T-helper 2 cell treated with Interferon-gamma antibody and Interleukin-4, amounts not matched to agents 5 μg/mL and 100 μg/mL, for 36 hours (primary cell): ENCODE measurements around the gene RIF1.
A peak's percentile ranks its signal among the peaks of the same experiment; 100 is the strongest.

Source experiments
- DNase-seq: peaks from one replicate; pipeline ENCODE4 v3.0.0; 2021; ENCODE audit warnings: low spot score
- H3K27ac Mint-ChIP-seq: one replicate; pipeline ENCODE4 v1.8.0; 2021; ENCODE audit warnings: mild to moderate bottlenecking, mixed read lengths
- H3K27me3 Mint-ChIP-seq: one replicate; pipeline ENCODE4 v1.8.0; 2021; ENCODE audit warnings: low read depth, mixed read lengths
- H3K36me3 Mint-ChIP-seq: one replicate; pipeline ENCODE4 v1.8.0; 2021; ENCODE audit warnings: low read depth, mixed read lengths
- H3K4me1 Mint-ChIP-seq: one replicate; pipeline ENCODE4 v1.8.0; 2021; ENCODE audit warnings: low read depth, mixed read lengths
- H3K4me3 Mint-ChIP-seq: one replicate; pipeline ENCODE4 v1.8.0; 2022; ENCODE audit warnings: mild to moderate bottlenecking, moderate library complexity, mixed read lengths
- H3K9me3 Mint-ChIP-seq: one replicate; pipeline ENCODE4 v1.8.0; 2021; ENCODE audit warnings: mixed read lengths

The RIF1 gene

GRCh38 chr2:151439127-151439526, 29.4 kb downstream of the RIF1 start:
- no peaks in the 10 kb centered on the region for H3K27me3 Mint-ChIP-seq
- H3K36me3 Mint-ChIP-seq = peaks cover 51% of the 10 kb centered on the region
- H3K9me3 Mint-ChIP-seq = no peaks in the 10 kb centered on the region

GRCh38 chr2:151459358-151459757, 49.7 kb downstream of the RIF1 start:
- H3K36me3 Mint-ChIP-seq = peaks cover 69% of the 10 kb centered on the region
- no peak for DNase-seq
- no peaks in the 10 kb centered on the region for H3K4me1 Mint-ChIP-seq
- no peak overlapping the region for H3K27ac Mint-ChIP-seq
- H3K27me3 Mint-ChIP-seq = no peaks in the 10 kb centered on the region
- H3K9me3 Mint-ChIP-seq = no peaks in the 10 kb centered on the region
- no peak overlapping the region for H3K4me3 Mint-ChIP-seq

More at GRCh38 chr2:151439127-151439526, 29.4 kb downstream of the RIF1 start:
- Mint-ChIP-seq H3K27ac (no peak overlapping the region), H3K4me1 (peaks cover 3% of the 10 kb centered on the region), H3K4me3 (no peak overlapping the region)
- DNase-seq = no peak

- no peak for DNase-seq
- Mint-ChIP-seq H3K27ac (no peak overlapping the region), H3K4me3 (no peak overlapping the region), H3K4me1 (peaks cover 4% of the 10 kb centered on the region), H3K36me3 (peaks cover 79% of the 10 kb centered on the region), H3K9me3 (no peaks in the 10 kb centered on the region), H3K27me3 (no peaks in the 10 kb centered on the region)
These were observed 56.1 kb downstream of the RIF1 start for GRCh38 chr2:151465771-151466170.

GRCh38 chr2:151470556-151470955, 60.9 kb downstream of the RIF1 start:
- Mint-ChIP-seq H3K4me3 (no peak overlapping the region), H3K27me3 (no peaks in the 10 kb centered on the region), H3K36me3 (peaks cover 81% of the 10 kb centered on the region), H3K27ac (no peak overlapping the region), H3K9me3 (no peaks in the 10 kb centered on the region), H3K4me1 (peaks cover 6% of the 10 kb centered on the region)
- DNase-seq = no peak

- H3K27ac Mint-ChIP-seq = no peak overlapping the region
- no peak for DNase-seq
These were observed 63.3 kb downstream of the RIF1 start for GRCh38 chr2:151472966-151473365.

GRCh38 chr2:151475071-151475470, 65.4 kb downstream of the RIF1 start:
- H3K36me3 Mint-ChIP-seq = peaks cover 76% of the 10 kb centered on the region
- peaks cover 9% of the 10 kb centered on the region for H3K4me1 Mint-ChIP-seq
- no peak for DNase-seq
- peaks cover 10% of the 10 kb centered on the region for H3K9me3 Mint-ChIP-seq
- H3K27me3 Mint-ChIP-seq = no peaks in the 10 kb centered on the region
- no peak overlapping the region for H3K4me3 Mint-ChIP-seq
- no peak overlapping the region for H3K27ac Mint-ChIP-seq

More at GRCh38 chr2:151472966-151473365, 63.3 kb downstream of the RIF1 start:
- H3K27me3 Mint-ChIP-seq = no peaks in the 10 kb centered on the region
- H3K4me3 Mint-ChIP-seq = no peak overlapping the region
- H3K36me3 Mint-ChIP-seq = peaks cover 81% of the 10 kb centered on the region
- peaks cover 7% of the 10 kb centered on the region for H3K4me1 Mint-ChIP-seq
- no peaks in the 10 kb centered on the region for H3K9me3 Mint-ChIP-seq

- H3K36me3 Mint-ChIP-seq = peaks cover 72% of the 10 kb centered on the region
- H3K4me3 Mint-ChIP-seq = no peak overlapping the region
- no peak overlapping the region for H3K27ac Mint-ChIP-seq
- peaks cover 14% of the 10 kb centered on the region for H3K9me3 Mint-ChIP-seq
- DNase-seq = no peak
- no peaks in the 10 kb centered on the region for H3K27me3 Mint-ChIP-seq
- peaks cover 16% of the 10 kb centered on the region for H3K4me1 Mint-ChIP-seq
These were observed 66.6 kb downstream of the RIF1 start for GRCh38 chr2:151476287-151476686.

GRCh38 chr2:151478011-151478410, 68.3 kb downstream of the RIF1 start:
- Mint-ChIP-seq H3K4me1 (peaks cover 19% of the 10 kb centered on the region), H3K36me3 (peaks cover 69% of the 10 kb centered on the region), H3K9me3 (peaks cover 14% of the 10 kb centered on the region), H3K27me3 (no peaks in the 10 kb centered on the region), H3K27ac (no peak overlapping the region), H3K4me3 (no peak overlapping the region)
- no peak for DNase-seq

- peak; percentile 32 for DNase-seq
- no peak overlapping the region for H3K4me3 Mint-ChIP-seq
- peaks cover 75% of the 10 kb centered on the region for H3K36me3 Mint-ChIP-seq
- peaks cover 14% of the 10 kb centered on the region for H3K9me3 Mint-ChIP-seq
- peaks cover 18% of the 10 kb centered on the region for H3K4me1 Mint-ChIP-seq
- H3K27ac Mint-ChIP-seq = peak overlapping the region; percentile 3
- H3K27me3 Mint-ChIP-seq = no peaks in the 10 kb centered on the region
These were observed 72.0 kb downstream of the RIF1 start for GRCh38 chr2:151481744-151482143.

- DNase-seq = no peak
- Mint-ChIP-seq H3K27me3 (no peaks in the 10 kb centered on the region), H3K9me3 (peaks cover 14% of the 10 kb centered on the region), H3K36me3 (peaks cover 72% of the 10 kb centered on the region), H3K4me1 (peaks cover 18% of the 10 kb centered on the region), H3K27ac (no peak overlapping the region), H3K4me3 (no peak overlapping the region)
These were observed 72.5 kb downstream of the RIF1 start for GRCh38 chr2:151482171-151482725.

GRCh38 chr2:151483546-151483945, 73.8 kb downstream of the RIF1 start:
- Mint-ChIP-seq H3K9me3 (peaks cover 11% of the 10 kb centered on the region), H3K36me3 (peaks cover 64% of the 10 kb centered on the region), H3K4me3 (no peak overlapping the region), H3K27ac (no peak overlapping the region), H3K27me3 (no peaks in the 10 kb centered on the region), H3K4me1 (peaks cover 18% of the 10 kb centered on the region)
- DNase-seq = no peak

- DNase-seq = no peak
- Mint-ChIP-seq H3K27ac (no peak overlapping the region), H3K4me1 (peaks cover 18% of the 10 kb centered on the region), H3K9me3 (peaks cover 6% of the 10 kb centered on the region), H3K4me3 (no peak overlapping the region), H3K36me3 (peaks cover 59% of the 10 kb centered on the region), H3K27me3 (no peaks in the 10 kb centered on the region)
These were observed 74.4 kb downstream of the RIF1 start for GRCh38 chr2:151484100-151484499.

- DNase-seq = no peak
- no peak overlapping the region for H3K27ac Mint-ChIP-seq
These were observed 76.4 kb downstream of the RIF1 start for GRCh38 chr2:151486053-151486452.

GRCh38 chr2:151490276-151490675, 80.6 kb downstream of the RIF1 start:
- Mint-ChIP-seq H3K27me3 (no peaks in the 10 kb centered on the region), H3K4me1 (peaks cover 5% of the 10 kb centered on the region), H3K9me3 (no peaks in the 10 kb centered on the region), H3K27ac (no peak overlapping the region), H3K36me3 (peaks cover 25% of the 10 kb centered on the region), H3K4me3 (no peak overlapping the region)
- no peak for DNase-seq

More at GRCh38 chr2:151486053-151486452, 76.4 kb downstream of the RIF1 start:
- Mint-ChIP-seq H3K27me3 (no peaks in the 10 kb centered on the region), H3K4me3 (no peak overlapping the region), H3K4me1 (peaks cover 11% of the 10 kb centered on the region), H3K36me3 (peaks cover 51% of the 10 kb centered on the region), H3K9me3 (no peaks in the 10 kb centered on the region)

GRCh38 chr2:151491496-151491895, 81.8 kb downstream of the RIF1 start:
- Mint-ChIP-seq H3K36me3 (peaks cover 13% of the 10 kb centered on the region), H3K9me3 (no peaks in the 10 kb centered on the region), H3K27me3 (no peaks in the 10 kb centered on the region), H3K4me3 (no peak overlapping the region), H3K27ac (no peak overlapping the region), H3K4me1 (no peaks in the 10 kb centered on the region)
- DNase-seq = no peak
